ENCODE data around the gene THY1.

Gene THY1

DNA sequence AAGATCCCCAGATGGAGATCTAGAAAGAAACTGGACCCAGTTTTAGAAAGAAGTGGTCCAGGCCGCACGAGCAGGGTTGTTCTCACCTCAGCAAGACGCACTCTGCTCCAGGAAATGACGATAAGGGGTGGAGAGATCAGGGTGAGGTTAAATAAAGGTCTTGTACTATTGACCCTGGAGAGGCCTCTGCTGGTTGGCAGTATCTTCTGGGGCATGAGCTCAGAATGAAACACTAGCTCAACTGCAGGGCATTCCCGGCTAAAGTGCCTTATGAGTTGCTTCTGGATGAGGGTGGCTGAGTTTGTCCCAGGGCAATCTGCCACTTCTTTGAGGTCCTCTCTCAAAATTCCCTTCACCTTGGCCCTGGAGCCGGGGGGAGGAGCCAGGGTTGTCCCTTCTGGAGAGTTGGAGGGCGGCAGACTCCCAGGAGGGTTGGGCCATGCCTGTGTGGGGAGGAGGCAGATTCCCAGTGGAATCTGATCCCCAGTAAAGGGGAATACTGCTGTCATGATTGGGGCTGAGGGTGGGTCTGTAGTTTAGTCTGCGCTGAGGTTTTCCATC lies 52.4 kb downstream of the THY1 start:
- DNase-seq (ENCODE audit: low read depth, low spot score): no peak

DNA sequence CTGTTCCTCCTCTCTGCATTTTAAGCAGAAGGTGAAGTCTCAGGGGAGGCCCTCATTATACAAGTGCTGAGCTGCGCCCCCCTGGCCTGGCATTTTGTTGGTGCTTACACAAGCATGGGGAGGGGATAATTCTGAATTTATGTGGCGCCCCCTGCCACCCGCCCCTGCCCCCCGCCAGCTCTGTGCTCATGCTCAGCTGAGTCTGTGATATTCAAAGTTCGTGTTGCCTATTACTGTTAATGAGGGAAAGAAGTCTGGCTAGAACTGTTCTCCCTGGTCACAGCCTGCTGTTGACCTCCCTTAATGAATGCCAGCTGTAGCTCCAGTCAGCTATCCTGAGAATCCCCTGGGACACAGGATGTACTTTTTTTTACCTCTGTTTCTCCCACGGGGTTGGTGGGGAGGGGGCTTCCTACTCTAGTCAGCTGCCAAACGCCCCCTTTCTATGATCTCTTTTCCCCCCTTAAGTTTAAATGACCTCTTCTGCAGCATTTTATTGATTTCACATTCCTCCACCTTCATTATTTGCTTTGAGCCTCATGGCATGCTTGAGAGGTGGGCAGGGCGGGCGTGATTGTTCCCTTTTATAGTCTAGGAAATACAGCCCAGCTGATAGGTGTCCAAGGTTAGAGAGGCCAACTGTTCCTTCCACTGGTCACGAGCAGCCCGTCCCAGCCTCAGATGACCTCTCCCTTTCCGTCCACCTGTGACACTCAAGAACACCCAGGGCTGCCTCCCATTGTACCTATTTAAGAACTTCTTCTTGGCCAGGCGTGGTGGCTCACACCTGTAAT lies 53.6 kb downstream of the THY1 start:
- DNase-seq (ENCODE audit: low read depth, low spot score): no peak

DNA sequence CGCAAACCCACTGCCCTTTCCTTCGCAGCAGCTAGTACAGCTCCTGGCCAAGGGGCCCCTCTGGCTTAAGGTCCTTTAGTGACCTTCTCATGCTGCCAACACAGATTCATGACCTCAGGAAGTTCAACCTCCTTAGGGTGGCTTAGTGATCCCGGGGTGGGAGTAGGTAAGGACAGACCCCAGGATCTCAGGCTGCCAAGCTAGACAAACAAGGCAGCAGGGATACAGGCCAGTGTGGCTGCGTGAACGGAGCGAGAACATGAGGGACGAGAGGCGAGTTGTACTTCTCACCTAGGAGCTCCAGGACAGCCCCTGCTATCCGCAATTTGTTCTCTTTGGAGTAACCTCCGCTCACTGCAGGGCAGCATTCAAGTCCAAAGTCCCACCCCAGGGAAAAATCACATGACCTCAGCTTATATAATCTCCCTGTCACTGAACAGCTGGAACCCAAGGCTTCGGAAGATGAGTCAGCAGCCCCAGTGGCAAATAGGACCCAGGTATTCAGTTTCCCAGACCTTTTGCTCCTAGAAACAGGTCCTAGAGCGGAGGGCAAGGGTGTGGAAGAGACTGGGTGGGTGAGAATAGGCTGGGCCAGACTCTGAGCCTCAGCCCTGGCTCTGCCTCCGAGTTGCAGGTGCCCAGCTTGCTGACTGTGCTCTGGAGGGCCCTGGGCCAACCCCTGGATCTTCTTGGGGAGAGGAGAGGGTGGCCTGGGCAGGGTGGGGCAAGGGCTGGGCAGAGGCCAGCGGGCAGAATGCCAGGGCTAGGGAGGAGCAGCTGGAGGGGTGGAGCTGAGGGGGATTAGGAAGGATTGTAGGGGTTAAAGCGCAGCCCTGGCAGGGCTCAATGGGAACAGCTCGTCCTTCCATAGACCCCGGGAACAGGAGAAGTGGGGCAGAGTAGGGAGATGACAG lies 54.6 kb downstream of the THY1 start:
- DNase-seq (ENCODE audit: low read depth, low spot score): no peak

DNA sequence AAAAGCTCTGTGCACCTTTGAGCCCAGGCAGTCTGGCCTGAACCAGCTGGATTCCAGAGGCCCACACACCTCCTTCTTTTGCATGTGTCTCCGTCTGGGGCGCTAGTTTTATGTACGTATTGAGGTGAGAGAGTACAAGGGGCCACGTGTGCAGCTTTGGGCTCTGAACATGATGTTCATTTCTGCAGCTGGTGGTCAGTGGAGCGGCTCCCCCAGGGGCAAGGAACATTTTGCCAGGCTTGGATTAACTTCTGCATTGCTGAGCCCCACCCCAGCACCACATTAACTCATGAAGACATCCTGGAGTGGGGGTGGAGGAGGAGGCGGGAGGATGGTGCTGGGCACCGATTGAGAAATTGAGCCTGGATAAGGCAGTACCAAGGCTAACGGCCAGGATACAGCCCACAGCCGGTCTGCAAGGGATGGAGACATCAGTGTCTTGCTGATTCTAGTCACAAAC lies 55.3 kb downstream of the THY1 start:
- no peak for DNase-seq (ENCODE audit: low read depth, low spot score)
